ENCODE data around the gene RNF112. TPM values are rescaled to one million over a fixed set of nuclear protein-coding genes. Genes with fewer than 3 reads are reported as not detected.

The RNF112 gene
- total RNA-seq, 1 donor from 2014 or later, result 0.45 TPM

DNA sequence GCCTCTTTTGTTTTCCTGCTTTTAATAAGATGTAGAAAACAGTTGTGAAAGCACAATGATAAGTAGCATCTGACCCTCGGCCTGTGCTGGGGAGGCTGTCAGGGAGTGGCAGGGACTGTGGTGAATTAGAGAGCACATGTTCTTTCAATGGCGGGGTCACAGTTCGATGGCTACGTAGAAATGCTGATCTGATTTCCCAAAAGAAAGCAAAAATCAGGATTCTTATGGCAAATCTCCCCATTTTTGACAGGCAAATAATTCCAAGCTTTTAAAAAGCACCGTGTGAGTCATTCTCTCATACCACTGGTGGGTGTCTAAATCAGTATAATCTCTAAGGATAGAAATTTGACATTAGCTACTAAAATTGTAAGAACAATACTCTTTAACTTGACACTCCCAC, 36.9 kb upstream of the RNF112 start:
- DNase-seq (ENCODE audit: low spot score) (no peak), ATAC-seq (no peak)

- ATAC-seq, result no peak
- DNase-seq (ENCODE audit: low spot score), result no peak
These were observed 35.3 kb upstream of the RNF112 start for GRCh38 chr17:19375732-19376131.

DNA sequence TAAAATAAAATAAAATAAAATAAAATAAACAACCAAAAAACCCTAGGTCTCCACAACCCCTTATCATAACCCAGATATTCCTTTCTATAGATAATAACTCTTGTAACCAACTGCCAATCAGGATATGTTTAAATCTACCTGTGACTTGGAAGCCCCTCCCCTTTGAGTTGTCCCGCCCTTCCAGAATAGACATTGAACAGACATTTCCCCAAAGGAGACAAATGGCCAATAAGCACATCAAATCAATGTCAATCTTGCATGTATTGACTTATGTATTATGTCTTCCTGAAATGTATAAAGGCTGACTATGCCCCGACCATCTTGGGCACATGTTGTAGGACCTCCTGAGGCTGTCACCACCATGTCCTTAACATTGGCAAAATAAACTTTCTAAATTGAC, 34.2 kb upstream of the RNF112 start:
- DNase-seq (ENCODE audit: low spot score) (no peak), ATAC-seq (no peak)

- DNase-seq (ENCODE audit: low spot score), result peak; percentile 99
- ATAC-seq, result peak; percentile 91
These were observed 33.2 kb upstream of the RNF112 start for GRCh38 chr17:19377602-19378415.

- no peak for ATAC-seq
- peak; percentile 53 for DNase-seq (ENCODE audit: low spot score)
These were observed 32.3 kb upstream of the RNF112 start, which contains the start of gene MAPK7 for GRCh38 chr17:19378416-19379360. Gene MAPK7, plus strand, starts transcription at chr17:19378498. Its CDS starts 403 bp downstream, at chr17:19378901.

DNA sequence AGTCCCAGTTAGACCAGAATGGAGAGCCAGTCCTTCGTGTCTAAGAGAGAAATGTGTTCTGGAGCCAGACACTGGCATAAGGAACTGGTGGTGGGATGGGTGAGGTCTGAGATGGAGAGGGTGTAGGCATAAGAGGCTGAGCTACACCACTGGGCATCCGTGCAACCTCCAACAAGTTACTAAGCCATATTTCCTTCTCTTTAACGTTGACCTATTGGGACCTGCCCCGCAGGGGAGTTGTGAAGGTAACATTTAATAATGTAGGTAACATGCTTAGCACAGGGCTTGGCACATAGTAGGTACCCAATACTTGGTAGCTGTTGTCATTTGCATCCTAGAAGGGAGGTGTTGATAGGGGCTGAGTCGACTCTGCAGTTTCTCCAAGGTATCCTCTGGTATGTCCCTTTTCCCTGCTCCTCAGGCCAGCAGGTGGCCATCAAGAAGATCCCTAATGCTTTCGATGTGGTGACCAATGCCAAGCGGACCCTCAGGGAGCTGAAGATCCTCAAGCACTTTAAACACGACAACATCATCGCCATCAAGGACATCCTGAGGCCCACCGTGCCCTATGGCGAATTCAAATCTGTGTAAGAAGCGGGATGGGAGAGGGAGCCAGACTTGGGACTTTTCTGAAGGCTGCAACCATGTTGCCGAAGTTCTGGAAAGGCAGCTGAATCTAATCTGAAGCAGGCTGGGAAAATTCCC, 31.5 kb upstream of the RNF112 start:
- no peak for ATAC-seq
- peak; percentile 40 for DNase-seq (ENCODE audit: low spot score)

- no peak for ATAC-seq
- DNase-seq (ENCODE audit: low spot score), result no peak
These were observed 30.3 kb upstream of the RNF112 start for GRCh38 chr17:19380481-19381301.

GRCh38 chr17:19381361-19381740, 29.7 kb upstream of the RNF112 start:
- no peak for DNase-seq (ENCODE audit: low spot score)
- no peak for ATAC-seq

DNA sequence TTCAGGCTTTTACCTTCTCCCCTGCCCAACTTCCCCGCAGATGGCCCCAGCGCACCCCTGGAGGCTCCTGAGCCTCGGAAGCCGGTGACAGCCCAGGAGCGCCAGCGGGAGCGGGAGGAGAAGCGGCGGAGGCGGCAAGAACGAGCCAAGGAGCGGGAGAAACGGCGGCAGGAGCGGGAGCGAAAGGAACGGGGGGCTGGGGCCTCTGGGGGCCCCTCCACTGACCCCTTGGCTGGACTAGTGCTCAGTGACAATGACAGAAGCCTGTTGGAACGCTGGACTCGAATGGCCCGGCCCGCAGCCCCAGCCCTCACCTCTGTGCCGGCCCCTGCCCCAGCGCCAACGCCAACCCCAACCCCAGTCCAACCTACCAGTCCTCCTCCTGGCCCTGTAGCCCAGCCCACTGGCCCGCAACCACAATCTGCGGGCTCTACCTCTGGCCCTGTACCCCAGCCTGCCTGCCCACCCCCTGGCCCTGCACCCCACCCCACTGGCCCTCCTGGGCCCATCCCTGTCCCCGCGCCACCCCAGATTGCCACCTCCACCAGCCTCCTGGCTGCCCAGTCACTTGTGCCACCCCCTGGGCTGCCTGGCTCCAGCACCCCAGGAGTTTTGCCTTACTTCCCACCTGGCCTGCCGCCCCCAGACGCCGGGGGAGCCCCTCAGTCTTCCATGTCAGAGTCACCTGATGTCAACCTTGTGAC, 29.1 kb upstream of the RNF112 start:
- ATAC-seq, result no peak
- no peak for DNase-seq (ENCODE audit: low spot score)

- DNase-seq (ENCODE audit: low spot score) (no peak), ATAC-seq (no peak)
These were observed 28.2 kb upstream of the RNF112 start for GRCh38 chr17:19382531-19383444.

- no peak for DNase-seq (ENCODE audit: low spot score)
- ATAC-seq, result no peak
These were observed 27.2 kb upstream of the RNF112 start for GRCh38 chr17:19383681-19384470.

- peak; percentile 26 for ATAC-seq
- no peak for DNase-seq (ENCODE audit: low spot score)
These were observed 26.2 kb upstream of the RNF112 start for GRCh38 chr17:19384723-19385391.

GRCh38 chr17:19385521-19385983, 25.5 kb upstream of the RNF112 start:
- ATAC-seq (no peak), DNase-seq (ENCODE audit: low spot score) (no peak)

DNA sequence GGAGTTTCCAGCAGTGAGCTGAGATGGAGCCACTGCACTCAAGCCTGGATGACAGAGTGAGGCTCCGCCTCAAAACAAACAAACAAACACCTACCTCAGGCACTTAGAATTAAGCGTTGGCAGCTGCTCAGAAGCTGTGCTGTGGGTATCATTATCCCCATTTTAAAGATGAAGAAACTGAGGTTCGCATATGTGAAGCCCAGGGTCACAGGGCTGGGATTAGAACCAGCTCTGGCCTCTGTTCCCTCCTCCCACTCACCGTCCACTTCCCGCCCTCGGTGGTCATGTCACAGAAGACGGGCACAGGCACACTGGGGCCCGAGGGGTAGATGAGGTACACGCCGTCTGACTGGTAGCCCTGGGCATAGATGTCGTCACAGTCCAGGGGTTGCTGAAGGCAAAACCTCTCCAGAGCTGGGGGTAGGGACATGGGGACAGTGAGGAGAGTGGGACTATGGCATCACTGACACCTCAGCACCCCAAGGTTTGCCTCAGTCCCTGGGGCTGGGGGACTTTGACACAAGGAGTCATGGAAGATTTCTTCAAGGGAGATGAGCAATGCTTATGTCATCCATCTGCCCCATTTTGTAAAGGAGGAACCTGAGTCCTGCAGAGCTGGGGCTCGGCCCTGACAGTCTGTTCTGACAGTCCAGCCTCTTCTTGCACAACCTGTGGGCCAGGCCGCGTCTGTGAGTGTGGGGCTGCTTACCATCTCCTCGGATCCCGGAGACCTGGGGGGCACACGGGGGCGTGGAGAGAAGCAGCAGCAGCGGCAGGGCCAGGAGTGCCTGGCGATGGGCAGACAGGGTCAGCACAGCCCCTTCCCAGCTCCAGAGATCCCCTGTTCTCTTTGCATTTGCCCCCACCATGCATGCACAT, 24.7 kb upstream of the RNF112 start:
- DNase-seq (ENCODE audit: low spot score) (no peak), ATAC-seq (peak; percentile 57)

DNA sequence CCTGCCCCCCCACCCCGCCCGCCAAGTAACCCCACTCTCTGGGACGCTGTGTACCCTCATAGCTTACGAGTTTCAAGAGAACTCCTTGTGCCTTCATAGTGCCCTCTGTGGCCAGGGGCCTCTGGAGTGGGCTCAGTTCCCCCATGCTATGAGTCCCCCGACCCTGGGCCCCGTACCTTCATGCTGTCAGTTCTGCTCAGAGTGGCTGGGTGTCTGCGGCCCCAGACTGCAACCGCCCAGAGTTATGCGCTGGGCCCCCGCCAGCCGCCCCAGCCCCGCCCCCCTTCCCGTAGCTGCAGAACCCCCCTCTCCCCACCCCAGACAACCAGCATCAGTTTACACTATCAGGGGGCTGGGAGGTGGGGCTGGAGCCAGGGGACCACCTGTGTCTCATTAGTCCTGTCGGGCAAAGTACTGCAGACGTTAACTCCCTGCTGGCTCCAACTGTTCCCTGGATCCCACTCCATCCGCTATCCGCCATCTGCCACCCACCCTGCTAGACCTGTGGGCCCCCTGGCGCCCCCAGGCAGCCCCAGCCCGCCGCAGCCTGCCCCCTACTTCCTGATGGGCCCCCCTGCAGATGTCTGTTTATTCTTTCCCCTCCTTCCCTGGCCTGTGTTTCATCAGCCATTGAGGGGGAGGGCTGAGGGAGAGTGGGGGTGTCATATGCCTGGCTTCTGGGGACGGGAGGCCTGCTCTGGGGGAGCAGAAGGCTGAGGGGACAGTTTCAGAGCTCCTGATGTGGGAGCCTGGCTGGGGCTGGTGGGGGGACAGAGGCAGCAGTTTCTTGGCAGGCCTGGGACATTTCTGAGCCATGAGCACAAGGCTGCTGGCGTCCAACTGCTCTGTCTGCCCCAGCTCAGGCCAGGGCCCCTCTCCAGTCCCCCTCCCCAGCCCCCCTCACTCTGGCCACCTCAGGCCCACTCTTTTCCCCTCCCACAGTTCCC, 23.8 kb upstream of the RNF112 start, which contains the start of gene MFAP4:
MFAP4 (minus strand) TSS at position 217 of the 947 bp plus-strand sequence; CDS start at position 182, 35 bp downstream.
- ATAC-seq (peak; percentile 16), DNase-seq (ENCODE audit: low spot score) (no peak)
